Skin epidermis (tissue), 12 donors: Measurements from ENCODE around the gene DISC1.
"Not testable (repeated sequence)": the region's sequence is repeated elsewhere in the genome, so short reads cannot be mapped to it uniquely, and the experiment has no call there.

ENCODE experiments used
- H3K27ac ChIP-seq, 21 experiments: fragments of 200-600 bp; sonication (generic) in 11 of 21; one replicate each; pipeline ENCODE4 v1.5.0; 2020; ENCODE audit warnings: mild to moderate bottlenecking in 3 of 21, inconsistent platforms in 2 of 21, moderate library complexity in 2 of 21
- H3K4me3 ChIP-seq, 7 experiments: fragments of 200-600 bp; sonication (generic) in 2 of 7; one replicate each; pipeline ENCODE4 v1.5.0; 2020; ENCODE audit warnings: inconsistent platforms in 2 of 7, mild to moderate bottlenecking in 2 of 7, moderate library complexity in 1 of 7

The DISC1 gene

DNA sequence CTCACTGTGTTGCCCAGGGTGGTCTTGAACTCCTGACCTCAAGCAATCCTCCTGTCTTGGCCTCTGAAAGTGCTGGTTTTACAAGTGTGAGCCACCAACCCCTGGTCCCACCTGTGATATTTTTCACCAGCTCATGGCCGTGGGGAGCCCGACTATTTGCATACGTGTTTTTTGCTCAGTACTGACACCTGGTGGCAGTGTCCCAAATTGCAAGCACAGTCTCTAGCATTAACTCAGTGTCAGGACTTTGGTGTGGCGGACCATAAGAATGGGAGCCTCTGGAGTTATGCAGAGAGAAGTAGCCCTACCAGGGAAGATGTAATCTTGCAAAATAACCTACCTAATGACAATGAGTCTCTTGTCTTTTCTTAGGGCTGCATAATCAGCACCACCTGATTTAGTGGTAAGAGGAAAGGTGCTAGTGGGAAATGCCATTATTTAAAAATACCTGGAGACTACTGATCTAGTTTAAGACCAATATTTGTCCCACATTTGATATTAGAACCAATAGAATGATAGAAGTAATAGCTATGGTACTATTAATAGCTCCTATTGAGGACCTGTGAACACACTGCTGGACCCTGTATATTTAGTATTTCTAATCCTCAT is 305.4 kb downstream of the DISC1 start:
- H3K4me3 ChIP-seq: no peak overlapping the region
- no peak overlapping the region for H3K27ac ChIP-seq

- H3K27ac ChIP-seq: peak overlapping the region in 1 of 21 experiments; percentile 6
- no peak overlapping the region for H3K4me3 ChIP-seq
Measured at GRCh38 chr1:231933711-231934626, 307.4 kb downstream of the DISC1 start.

GRCh38 chr1:231934797-231935196 is 308.2 kb downstream of the DISC1 start:
- Histone ChIP-seq H3K4me3 (no peak overlapping the region), H3K27ac (no peak overlapping the region)

GRCh38 chr1:231935856-231936255 is 309.3 kb downstream of the DISC1 start:
- H3K27ac ChIP-seq: no peak overlapping the region

DNA sequence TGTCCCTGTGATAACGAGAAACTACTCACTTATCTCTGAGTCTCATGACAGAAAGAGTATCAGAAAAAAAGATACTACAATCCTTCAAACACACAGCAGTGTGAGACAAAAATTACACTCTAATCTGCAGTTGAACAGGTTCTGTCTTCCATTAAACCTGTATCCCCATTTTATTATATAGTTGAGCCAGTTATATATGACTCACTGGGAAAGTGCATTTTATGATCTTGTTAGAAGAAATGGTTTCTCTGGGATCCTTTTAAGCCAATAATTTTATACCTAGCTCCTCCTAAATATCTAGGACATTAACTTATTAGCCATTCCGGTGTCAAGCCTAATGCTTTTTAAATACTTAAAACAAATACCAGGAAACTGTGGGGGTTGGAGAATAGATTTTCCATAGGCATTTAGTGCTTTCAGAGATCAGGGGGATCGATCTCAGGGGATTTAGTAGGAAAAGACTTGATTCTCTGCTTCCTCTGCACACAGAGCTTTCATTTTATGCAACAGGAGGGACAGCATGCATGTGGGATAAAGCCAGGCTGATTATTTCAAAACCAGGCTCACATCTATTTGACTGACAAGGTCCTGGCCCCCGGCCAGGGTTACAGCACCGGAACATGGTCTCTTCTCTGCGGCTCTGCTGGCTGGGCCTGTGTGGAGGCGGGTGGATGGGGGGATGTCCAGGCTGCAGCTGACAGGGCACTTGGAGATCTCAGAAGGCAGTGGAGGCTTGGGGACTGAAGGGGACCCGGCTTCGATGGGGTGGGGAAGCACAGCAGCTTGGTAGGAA is 310.6 kb downstream of the DISC1 start:
- Histone ChIP-seq H3K27ac (no peak overlapping the region), H3K4me3 (no peak overlapping the region)

More at GRCh38 chr1:231935856-231936255, 309.3 kb downstream of the DISC1 start:
- no peak overlapping the region for H3K4me3 ChIP-seq

DNA sequence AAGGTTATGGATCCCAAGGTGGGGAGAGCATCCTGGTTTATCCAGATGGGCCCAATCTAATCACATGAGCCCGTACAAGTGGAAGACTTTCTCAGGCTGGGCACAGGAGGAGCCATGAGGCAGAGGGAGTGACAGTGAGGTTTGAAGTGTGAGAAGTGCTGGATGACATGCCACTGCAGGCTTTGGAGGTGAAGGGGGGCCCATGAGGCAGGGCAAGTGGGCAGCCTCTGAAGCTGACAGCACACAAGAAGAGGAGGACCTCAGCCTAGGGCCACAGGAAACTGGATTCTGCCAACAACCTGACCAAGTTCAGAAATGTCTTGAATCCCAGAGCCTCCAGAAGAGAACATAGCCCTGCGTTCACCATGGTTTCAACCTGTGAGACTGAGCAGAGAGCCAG is 311.6 kb downstream of the DISC1 start:
- no peak overlapping the region for H3K4me3 ChIP-seq
- H3K27ac ChIP-seq: no peak overlapping the region

GRCh38 chr1:231938711-231939110 is 312.1 kb downstream of the DISC1 start:
- H3K4me3 ChIP-seq: no peak overlapping the region
- H3K27ac ChIP-seq: no peak overlapping the region

DNA sequence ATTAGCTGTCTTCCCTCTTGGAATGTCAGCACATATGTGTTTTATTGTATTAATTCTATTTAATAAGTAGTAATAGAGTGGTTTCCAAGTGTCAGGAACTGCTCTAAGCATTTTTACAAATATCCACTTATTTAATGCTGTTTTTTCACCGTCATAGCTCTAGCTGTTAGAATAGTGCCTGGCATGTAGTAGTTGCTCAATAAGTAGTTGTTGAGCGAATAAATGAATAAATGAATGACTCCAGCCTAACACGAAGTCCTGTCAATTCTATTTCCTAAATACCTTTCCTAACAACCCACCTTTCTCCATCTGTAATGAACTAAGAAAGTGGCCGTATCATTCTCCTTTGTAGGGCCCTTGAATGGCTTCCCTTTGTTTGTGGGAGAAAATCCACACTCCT is 312.5 kb downstream of the DISC1 start:
- Histone ChIP-seq H3K4me3 (no peak overlapping the region), H3K27ac (no peak overlapping the region)

DNA sequence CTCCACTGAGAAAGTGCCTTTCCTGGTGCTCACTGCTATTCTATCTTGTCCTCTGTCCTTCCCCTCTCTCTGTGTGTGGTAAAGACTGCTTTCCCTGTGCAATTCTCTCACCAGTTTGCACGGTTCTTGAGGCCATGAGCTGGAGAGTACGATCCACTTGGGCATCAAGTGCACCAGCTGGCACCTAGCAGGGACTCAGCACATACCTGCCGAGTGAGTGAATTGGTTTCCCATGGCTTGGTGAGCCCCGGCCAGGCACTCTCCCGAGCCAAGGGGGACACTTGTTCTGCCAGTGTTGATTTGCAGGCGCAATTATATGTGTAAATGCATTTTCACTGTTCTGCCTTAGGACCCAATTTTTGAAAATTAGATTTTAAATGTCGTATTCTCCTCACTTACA is 313.5 kb downstream of the DISC1 start:
- Histone ChIP-seq H3K27ac (no peak overlapping the region), H3K4me3 (no peak overlapping the region)

DNA sequence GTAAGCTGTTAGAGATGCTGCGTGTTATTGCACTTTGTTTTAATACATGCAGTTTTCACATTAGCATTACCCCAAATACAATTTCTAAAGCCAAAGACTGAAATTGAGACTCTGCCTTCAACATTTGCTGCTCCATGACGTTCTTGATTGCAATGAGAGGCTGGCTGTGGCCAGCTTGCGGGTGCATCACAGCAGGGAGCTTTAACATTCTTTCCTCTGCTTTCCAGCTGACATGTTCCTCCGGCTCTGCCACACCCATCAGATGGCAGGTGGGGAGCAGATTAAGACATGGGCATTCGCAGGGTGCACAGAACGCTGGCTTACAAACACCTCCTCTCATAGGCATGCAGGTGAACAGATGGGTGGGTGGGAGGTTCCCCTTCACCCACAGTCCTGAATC is 314.1 kb downstream of the DISC1 start:
- H3K4me3 ChIP-seq: no peak overlapping the region

DNA sequence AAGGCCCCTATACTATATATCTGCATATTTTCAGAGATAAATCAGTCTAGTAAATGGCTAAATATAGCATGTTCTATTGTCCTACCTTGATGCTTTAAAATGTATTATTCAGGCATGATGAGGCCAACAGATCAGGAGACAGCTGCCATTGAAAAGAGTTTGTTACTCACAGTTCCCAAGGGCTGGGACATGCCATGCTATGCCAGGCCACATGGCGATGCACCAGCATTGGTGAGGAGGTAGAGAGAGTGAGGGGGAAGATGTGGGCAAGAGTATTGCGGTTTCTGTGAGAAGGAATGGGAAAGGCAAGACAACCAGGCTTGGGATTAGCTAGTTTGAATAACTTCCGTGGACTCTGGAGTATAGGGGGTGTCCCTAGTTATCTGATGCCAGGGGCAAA is 316.5 kb downstream of the DISC1 start:
- no peak overlapping the region for H3K27ac ChIP-seq

More for the DNA sequence above, 314.1 kb downstream of the DISC1 start:
- no peak overlapping the region for H3K27ac ChIP-seq

GRCh38 chr1:231948102-231948501 is 321.5 kb downstream of the DISC1 start:
- not testable (repeated sequence) for H3K4me3 ChIP-seq, H3K27ac ChIP-seq

More for the DNA sequence above, 316.5 kb downstream of the DISC1 start:
- H3K4me3 ChIP-seq: no peak overlapping the region

DNA sequence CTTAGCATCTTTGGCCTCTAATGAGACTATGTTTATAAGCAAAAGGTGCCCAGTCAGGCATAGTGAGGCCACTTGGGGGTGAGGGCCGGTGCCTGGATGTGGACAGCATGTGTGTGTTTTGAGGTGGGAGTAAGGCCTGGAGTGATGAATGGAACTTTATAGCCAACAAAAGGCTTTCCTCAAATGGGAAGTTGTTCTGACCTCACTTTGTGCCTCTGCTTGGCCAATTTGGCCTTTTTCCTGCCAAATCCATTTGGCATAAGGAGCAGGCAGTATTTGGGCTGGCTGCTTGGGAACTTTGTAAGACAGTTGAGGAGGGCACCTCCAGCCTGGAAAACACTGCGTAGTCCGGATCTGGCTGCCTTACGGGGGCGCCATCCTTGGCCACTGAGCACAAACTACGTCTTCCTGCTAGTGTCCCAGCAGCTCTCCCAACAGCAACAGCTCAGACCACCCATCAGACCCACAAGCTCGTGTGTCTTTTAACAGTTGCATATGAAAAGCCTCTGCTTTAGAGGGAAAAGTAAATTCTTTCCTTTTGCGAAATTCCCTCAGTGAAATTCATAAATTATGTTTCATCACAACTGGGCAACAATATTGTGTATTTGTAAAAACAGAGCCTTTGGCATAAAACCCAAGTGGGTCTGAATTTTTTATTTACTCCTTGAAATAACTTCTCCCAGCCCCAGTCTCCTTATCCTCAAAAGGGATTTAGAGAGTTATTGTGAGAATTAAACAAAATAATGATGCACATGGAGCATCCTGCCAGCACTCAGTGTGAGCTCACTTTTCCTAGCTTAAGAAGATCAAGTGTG is 322.9 kb downstream of the DISC1 start:
- Histone ChIP-seq H3K4me3 (no peak overlapping the region), H3K27ac (peak overlapping the region in 3 of 21 experiments; percentile 20 to 54 (median 32))

GRCh38 chr1:231950331-231951128 is 323.9 kb downstream of the DISC1 start:
- H3K4me3 ChIP-seq: no peak overlapping the region
- peak overlapping the region in 3 of 21 experiments; percentile 5 to 30 (median 11) for H3K27ac ChIP-seq

DNA sequence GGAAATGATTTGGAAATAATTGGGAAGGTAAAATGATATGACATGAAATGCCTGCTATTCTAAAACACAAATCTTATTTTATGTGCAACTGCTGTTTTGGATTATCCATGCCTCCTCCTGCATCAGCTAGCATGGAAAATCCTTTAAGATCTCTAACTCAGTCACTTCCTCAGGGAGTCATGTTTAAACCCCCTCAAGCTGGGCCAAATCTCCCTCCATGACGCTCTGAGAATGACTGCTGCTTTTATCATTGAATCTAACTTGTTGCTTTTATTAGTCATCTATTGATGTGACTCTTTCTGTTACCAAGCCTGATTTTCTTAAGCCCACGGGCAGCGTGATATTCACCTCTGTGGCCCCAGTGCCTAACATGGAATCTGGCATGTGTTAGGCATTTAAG is 324.8 kb downstream of the DISC1 start:
- Histone ChIP-seq H3K27ac (peak overlapping the region in 1 of 21 experiments; percentile 11), H3K4me3 (no peak overlapping the region)

- Histone ChIP-seq H3K4me3 (no peak overlapping the region), H3K27ac (no peak overlapping the region)
Measured at GRCh38 chr1:231952154-231952553, 325.6 kb downstream of the DISC1 start.

GRCh38 chr1:231953660-231954059 is 327.1 kb downstream of the DISC1 start:
- Histone ChIP-seq H3K4me3 (no peak overlapping the region), H3K27ac (no peak overlapping the region)

GRCh38 chr1:231954751-231955150 is 328.2 kb downstream of the DISC1 start:
- H3K4me3 ChIP-seq: no peak overlapping the region
- no peak overlapping the region for H3K27ac ChIP-seq

DNA sequence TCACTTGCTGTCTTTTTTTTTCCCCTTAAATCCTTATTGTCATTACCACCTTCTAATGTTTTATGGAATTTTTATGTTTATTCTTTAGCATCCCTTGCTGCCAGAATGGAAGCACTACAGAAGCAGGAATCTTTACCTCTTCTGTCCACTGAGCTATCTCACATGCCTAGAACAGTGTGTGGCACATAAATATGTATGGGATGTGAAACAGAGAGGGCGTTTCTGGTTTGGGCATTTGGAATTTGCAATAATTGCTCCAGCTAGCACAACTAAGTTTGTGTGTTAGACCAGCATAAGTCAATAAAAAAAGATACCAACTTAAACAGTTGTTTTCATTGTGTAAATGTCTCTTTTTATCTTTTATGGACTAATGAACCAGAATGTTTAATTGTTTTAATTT is 330.8 kb downstream of the DISC1 start:
- no peak overlapping the region for H3K4me3 ChIP-seq
- no peak overlapping the region for H3K27ac ChIP-seq
